ENCODE measurements around the gene GRIN3A.
"Not testable (repeated sequence)": the region's sequence is repeated elsewhere in the genome, so short reads cannot be mapped to it uniquely, and the experiment has no call there.

GRIN3A gene

GRCh38 chr9:101578378-101578777 is 160.1 kb downstream of the GRIN3A start:
- no peak for DNase-seq (ENCODE audit: low read depth in 2 of 2)

GRCh38 chr9:101574731-101575333 is 163.6 kb downstream of the GRIN3A start:
- no peak for DNase-seq (ENCODE audit: low read depth in 2 of 2)

- no peak for DNase-seq (ENCODE audit: low read depth in 2 of 2)
Observed at GRCh38 chr9:101572316-101572715, 166.1 kb downstream of the GRIN3A start.

GRCh38 chr9:101571114-101571513 is 167.3 kb downstream of the GRIN3A start:
- no peak for DNase-seq (ENCODE audit: low read depth in 2 of 2)

- DNase-seq (ENCODE audit: low read depth in 2 of 2): no peak
Observed at GRCh38 chr9:101569741-101570501, 168.5 kb downstream of the GRIN3A start.

GRCh38 chr9:101567725-101568350 is 170.6 kb downstream of the GRIN3A start:
- no peak for DNase-seq (ENCODE audit: low read depth in 2 of 2)

GRCh38 chr9:101566904-101567724 is 171.3 kb downstream of the GRIN3A start:
- no peak for DNase-seq (ENCODE audit: low read depth in 2 of 2)

GRCh38 chr9:101564252-101564651 is 174.2 kb downstream of the GRIN3A start:
- DNase-seq (ENCODE audit: low read depth in 2 of 2): no peak

- no peak for DNase-seq (ENCODE audit: low read depth in 2 of 2)
Observed at GRCh38 chr9:101562966-101563365, 175.5 kb downstream of the GRIN3A start.

GRCh38 chr9:101561740-101562139 is 176.7 kb downstream of the GRIN3A start:
- DNase-seq (ENCODE audit: low read depth in 2 of 2): no peak

- not testable (repeated sequence) for DNase-seq (ENCODE audit: low read depth in 2 of 2)
Observed at GRCh38 chr9:101549472-101550098, 188.9 kb downstream of the GRIN3A start.

GRCh38 chr9:101543098-101543735 is 195.2 kb downstream of the GRIN3A start:
- no peak for DNase-seq (ENCODE audit: low read depth in 2 of 2)

- no peak for DNase-seq (ENCODE audit: low read depth in 2 of 2)
Observed at GRCh38 chr9:101540069-101540468, 198.4 kb downstream of the GRIN3A start.

- DNase-seq (ENCODE audit: low read depth in 2 of 2): no peak
Observed at GRCh38 chr9:101536938-101537337, 201.5 kb downstream of the GRIN3A start.

- DNase-seq (ENCODE audit: low read depth in 2 of 2): no peak
Observed at GRCh38 chr9:101536351-101536750, 202.1 kb downstream of the GRIN3A start.

GRCh38 chr9:101533334-101534204 is 204.9 kb downstream of the GRIN3A start, which contains the start of gene RNF20:
TSS of gene RNF20 (plus strand) at chr9:101533853. CDS start at chr9:101535424, 1,571 bp downstream.
- DNase-seq (ENCODE audit: low read depth in 2 of 2): peak; percentile 98 to 99

- DNase-seq (ENCODE audit: low read depth in 2 of 2): peak in 1 of 2 experiments; percentile 43
Observed at GRCh38 chr9:101530076-101530711, 208.3 kb downstream of the GRIN3A start.

- no peak for DNase-seq (ENCODE audit: low read depth in 2 of 2)
Observed at GRCh38 chr9:101528015-101528414, 210.4 kb downstream of the GRIN3A start.

- DNase-seq (ENCODE audit: low read depth in 2 of 2): no peak
Observed at GRCh38 chr9:101527066-101527465, 211.4 kb downstream of the GRIN3A start.

All from fibroblast of skin of left biceps (primary cell).